Stimulated activated CD4-positive, alpha-beta T cell treated with anti-CD3 and anti-CD28 coated beads, Interleukin-2, amount 100 ng/mL, for 4 hours (primary cell): Measurements from ENCODE around the gene PACSIN2.
"Not testable (repeated sequence)": the region's sequence is repeated elsewhere in the genome, so short reads cannot be mapped to it uniquely, and the experiment has no call there.

Experiments used
- DNase-seq: peaks from one replicate; pipeline ENCODE4 v3.0.0-alpha.2; 2020; ENCODE audit warnings: low read depth

Gene PACSIN2

DNA sequence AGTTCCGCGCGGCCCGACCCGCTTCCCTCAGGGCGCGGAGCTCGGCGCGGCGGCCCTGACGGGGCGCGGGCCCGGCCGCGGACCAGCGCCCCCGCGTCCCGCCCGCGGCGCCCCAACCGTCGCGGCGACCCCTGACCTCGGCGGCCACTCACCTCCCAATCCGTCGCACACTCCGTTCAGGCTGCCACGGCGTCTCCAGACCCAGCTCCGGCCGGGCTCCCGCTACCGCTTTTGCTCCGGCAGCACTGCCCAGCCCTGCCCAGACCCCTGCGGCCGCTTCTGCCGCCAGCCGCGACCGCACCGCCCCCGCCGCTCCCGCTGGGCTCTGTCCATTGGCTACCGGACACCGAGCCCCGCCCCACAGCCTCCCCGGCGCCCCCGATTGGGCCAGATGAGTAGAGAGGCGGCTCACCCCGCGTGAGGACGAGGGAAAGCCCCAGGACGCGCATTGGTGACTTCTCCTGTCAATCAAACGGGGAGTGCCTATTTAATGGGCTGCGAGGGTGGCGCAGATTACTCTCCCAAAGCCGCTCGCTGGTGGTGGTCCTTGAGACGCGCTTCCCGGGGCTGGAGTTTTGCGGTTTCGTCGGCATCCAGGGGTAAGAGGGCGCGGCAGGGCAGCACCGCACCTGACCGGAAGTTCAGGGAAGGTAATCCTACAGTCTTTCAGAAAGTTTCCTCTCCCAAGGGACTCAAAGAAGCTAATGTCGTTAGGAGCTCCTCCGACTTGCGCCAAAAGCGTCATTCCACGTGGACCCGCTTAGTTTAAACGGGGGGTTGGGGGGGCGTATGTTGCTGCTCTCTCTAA lies at the start of gene PACSIN2:
Gene PACSIN2, minus strand, starts transcription at position 281 of the 808 bp plus-strand sequence. CDS start 103,069 bp downstream, outside the sequence.
- peak; percentile 98 for DNase-seq

GRCh38 chr22:43060183-43060582 lies 45.2 kb upstream of the PACSIN2 start:
- DNase-seq, result no peak

GRCh38 chr22:43057641-43058040 lies 42.7 kb upstream of the PACSIN2 start:
- no peak for DNase-seq

DNA sequence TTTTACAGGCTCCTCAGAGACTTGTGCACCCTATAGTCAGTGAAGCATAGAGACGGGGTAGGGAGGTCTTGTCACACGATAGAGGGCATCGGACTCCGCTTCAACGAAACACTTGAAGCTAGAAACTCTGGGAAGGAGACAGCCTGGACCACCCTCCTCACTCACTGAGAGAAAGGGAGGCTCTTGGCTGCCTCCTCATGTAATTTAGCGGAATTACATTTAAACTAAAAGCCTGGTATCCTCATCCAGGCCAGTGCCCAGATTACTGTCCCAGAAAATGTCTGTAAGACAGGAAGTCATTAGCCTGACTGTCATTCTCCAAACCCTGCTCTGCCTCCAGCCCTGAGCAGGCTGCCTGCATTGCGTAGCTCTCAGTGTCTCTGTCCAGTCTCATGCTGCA lies 38.2 kb upstream of the PACSIN2 start:
- DNase-seq, result no peak

DNA sequence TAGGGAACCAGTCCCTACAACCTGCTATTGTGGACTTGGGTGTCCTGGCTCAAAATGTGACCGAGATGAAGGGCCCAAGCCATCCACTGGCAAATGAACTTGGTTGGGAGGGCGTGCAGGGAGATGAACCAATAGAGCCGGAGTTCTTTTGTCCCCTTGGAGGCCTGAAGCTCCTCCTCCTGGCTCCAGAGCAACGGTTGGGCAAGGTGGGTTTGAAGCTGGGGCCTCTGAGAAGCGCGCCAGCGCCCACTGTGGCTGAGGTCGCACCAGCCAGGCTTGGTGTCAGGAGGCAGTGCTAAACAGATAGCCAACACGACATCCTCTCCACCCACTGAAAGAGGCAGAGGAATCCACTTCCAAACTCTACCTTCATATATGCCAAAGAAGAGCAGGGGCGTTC lies 36.0 kb upstream of the PACSIN2 start:
- no peak for DNase-seq

DNA sequence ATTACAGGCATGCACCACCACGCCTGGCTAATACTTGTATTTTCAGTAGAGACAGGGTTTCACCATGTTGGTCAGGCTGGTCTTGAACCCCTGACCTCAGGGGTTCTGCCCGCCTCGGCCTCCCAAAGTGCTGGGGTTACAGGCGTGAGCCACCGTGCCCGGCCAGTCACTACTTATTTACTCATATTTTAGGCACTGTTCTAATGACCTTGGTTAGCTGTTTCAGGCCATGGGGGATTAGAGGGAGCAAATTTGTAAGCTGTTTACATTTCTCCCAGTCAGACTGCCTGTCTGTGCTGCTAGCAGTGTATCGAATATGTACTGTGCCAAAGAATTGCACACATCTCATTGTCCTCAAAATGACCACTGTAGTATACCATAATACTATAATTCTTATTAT lies 32.7 kb upstream of the PACSIN2 start:
- no peak for DNase-seq

DNA sequence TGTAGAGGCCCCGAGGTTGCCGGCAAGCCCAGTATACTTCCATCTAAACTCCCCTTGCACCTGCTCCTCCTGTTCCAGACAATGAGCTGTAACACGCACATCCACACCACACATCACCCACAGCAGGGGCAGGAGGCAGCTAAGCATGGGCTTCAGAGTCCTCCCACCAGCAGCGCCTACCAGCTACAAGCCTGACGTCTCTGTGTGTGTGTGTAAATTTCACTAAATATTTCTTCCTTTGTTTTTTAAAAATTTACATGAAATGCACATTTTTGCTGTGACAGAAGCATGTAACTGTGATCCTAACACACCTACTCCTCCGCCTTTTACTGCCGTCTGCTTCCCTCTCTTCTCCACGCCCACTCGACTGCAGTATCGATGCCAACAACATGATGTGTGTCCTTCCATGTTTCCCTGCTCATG lies 29.4 kb upstream of the PACSIN2 start:
- no peak for DNase-seq

GRCh38 chr22:43042101-43042780 lies 27.3 kb upstream of the PACSIN2 start:
- no peak for DNase-seq

DNA sequence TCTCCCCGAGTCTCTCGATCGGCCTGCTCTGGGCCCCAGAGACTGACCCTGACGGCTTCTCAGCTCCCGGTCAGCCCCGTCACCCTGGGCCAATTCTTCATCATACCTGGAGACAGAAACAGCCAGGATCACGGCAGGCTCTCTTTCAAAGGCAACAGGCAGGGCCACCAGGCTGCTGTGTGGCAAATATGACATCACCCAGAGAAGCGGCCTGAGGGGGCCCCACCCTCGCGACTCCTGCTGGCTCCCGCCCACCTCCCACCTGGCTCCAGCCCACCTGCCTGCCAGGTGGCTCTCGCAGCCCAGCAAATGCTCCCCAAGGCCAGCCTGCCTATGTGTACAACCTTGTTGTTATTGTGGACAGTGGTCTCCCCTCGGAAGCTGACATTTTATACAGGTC lies 24.9 kb upstream of the PACSIN2 start:
- no peak for DNase-seq

DNA sequence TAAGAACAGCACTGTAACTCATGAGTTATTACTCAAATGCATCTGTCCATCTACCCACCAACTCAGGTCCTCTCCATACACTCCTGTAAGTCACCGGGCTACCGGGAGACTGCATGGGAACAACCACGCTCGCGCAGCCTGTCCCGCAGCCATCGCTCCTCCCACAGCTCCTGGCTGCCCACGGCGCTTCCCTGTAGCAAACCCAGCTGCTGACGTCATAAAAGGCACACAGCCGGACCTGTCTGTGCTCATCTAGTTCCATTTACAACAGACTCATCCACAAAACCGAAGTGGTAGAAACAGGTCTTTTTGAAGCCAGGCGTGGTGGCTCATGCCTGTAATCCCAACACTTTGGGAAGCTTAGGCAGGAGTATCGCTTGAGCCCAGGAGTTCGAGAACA lies 23.4 kb upstream of the PACSIN2 start:
- DNase-seq, result no peak

DNA sequence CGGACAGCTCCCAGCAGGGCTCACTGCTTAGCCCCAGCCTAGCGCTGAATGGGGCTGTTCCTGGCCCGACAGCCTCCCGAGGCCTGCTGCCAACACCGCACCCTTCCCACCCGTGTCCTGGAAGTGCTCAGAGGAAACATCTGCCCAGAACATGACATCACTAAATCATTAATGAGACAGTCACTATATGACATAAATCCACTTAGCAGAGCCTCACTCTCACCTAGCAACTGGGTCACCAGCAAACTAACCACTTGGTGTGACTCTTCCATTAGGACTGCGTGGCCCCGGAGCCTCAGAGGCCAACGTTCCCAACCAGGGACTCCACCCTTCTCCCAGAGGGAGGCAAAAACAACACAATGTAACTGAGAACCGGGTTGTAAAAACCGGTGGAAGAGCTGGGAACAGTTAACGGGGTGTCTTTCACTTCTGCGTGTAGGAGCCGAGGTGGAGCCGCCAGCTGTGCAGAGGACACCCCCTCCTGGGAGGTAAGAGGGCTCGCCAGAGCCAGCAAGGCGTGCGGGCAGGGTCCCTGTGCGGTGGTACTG lies 21.4 kb upstream of the PACSIN2 start:
- no peak for DNase-seq

GRCh38 chr22:43035250-43035649 lies 20.3 kb upstream of the PACSIN2 start:
- no peak for DNase-seq

DNA sequence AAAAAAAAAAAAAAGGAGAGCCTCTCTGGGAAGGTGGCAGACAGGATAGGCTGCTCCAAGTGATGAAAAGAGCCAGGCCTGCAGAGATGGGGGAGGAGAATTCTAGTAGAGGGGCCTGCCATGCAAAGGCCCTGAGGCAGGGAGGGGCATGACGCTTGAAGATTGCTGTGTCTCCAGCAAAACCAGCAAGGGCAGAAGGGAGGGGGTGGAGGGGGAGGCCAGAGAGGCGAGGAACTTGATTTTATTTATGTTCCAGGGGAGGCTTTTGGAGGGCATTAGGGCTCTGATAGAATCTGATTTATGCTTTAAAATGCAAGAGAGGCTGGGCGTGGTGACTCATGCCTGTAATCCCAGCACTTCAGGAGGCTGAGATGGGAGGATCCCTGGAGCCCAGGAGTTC lies 16.7 kb upstream of the PACSIN2 start:
- no peak for DNase-seq

GRCh38 chr22:43018615-43019014 lies 3.7 kb upstream of the PACSIN2 start:
- DNase-seq, result no peak

- no peak for DNase-seq
Measured at GRCh38 chr22:43017525-43018460, 2.8 kb upstream of the PACSIN2 start.

- DNase-seq, result not testable (repeated sequence)
Measured at GRCh38 chr22:43016150-43016549, 1.2 kb upstream of the PACSIN2 start.

GRCh38 chr22:43015677-43016042 lies 711 bp upstream of the PACSIN2 start:
- no peak for DNase-seq

GRCh38 chr22:43014316-43014868 lies 557 bp downstream of the PACSIN2 start:
- DNase-seq, result peak; percentile 12

DNA sequence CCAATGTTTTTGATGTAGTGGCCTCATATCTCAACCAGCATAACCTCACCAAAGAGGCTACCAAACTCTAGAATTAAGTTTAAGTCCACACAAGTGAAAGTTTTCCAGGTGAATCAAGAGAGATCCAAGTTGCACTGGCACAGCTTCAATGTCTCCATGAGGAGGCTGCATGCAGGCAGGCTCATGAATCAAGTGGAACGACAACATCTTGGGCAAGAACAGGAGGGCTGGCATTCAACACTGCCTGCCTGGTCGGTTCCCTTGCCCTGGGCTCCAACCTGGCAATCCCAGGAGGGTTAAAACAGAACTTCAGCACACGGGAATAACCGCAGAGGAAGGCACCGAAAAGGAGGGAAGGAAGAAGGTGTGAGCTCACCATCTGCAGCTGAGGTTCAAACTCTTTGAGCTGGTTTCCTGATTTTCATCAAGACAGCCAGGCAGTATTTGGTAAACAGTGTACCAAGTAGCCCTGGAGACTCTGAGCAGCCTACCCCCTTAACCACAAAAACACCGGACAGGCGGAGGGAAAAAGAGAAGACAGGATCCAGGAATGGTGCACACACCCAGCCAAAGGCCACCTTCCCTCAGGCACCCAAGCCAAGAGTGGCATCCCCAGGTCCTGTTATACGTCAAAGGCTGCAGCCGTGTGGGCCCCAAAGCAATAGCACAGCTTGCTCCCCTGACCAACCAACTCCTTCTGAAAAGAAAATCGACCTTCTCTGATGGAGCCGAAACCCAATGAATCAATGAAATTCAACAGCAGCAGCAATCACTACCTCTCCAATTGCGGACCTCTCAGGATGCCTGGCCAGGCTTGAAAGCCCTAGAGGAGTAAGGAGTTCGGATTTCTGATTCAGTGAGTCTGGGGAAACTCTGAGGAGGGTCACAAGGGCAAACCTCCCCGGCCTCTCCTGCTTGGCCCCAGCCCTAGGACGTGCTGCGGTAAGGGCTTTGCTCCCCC lies 1.3 kb downstream of the PACSIN2 start:
- no peak for DNase-seq

DNA sequence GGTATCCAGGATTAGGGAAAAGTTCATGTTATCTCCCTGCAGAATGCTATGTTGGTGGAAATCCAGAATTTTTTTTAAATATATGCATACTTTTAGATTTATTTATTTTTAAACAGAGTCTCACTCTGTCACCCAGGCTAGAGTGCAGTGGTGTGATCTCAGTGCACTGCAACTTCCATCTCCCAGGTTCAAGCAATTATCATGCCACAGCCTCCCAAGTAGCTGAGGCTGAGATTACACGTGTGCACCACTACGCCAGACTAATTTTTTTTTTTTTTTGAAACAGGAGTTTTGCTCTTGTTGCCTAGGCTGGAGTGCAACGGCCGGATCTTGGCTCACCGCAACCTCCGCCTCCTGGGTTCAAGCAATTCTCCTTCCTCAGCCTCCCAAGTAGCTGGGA lies 2.6 kb downstream of the PACSIN2 start:
- DNase-seq, result no peak

DNA sequence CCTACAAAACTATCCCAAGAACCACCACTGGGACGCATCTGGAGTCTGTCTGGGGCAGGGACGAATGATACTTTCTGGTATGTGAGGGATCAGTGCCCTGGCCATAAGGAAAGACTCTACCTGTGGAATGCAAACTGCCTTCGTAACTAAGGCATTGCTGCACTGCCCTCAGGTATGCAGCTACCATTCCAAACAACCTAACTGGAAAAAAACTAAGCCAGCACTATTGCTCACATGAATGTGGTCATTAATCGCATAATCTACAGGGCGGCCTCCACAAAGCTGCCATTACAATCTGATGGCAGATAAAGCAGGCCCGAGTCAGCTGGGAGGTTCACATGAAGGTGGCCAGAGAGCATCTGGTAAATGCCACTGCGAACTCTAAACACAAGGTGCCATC lies 3.9 kb downstream of the PACSIN2 start:
- DNase-seq, result no peak
